Endothelial cell of umbilical vein (primary cell): Measurements from ENCODE around the gene GFOD1.

Experiments used
- POLR2A ChIP-seq: IDR thresholded peaks from 2 replicates; pipeline ENCODE4 v1.6.1; 2012; ENCODE audit warnings: low read depth, mild to moderate bottlenecking, control low read depth, low read length
- TF ChIP-seq, protein P1 (sequence below), 2 donors: IDR thresholded peaks; 1 replicate in 1 of 2; 2 replicates in 1 of 2; pipeline ENCODE4 v1.5.1; 2011; ENCODE audit warnings: low read length in 2 of 2, mild to moderate bottlenecking in 2 of 2, moderate library complexity in 2 of 2, control low read depth in 1 of 2, inconsistent platforms in 1 of 2, low read depth in 1 of 2; ENCODE audit not compliant: insufficient read depth in 1 of 2; ENCODE audit errors: extremely low read depth in 1 of 2

DNA sequence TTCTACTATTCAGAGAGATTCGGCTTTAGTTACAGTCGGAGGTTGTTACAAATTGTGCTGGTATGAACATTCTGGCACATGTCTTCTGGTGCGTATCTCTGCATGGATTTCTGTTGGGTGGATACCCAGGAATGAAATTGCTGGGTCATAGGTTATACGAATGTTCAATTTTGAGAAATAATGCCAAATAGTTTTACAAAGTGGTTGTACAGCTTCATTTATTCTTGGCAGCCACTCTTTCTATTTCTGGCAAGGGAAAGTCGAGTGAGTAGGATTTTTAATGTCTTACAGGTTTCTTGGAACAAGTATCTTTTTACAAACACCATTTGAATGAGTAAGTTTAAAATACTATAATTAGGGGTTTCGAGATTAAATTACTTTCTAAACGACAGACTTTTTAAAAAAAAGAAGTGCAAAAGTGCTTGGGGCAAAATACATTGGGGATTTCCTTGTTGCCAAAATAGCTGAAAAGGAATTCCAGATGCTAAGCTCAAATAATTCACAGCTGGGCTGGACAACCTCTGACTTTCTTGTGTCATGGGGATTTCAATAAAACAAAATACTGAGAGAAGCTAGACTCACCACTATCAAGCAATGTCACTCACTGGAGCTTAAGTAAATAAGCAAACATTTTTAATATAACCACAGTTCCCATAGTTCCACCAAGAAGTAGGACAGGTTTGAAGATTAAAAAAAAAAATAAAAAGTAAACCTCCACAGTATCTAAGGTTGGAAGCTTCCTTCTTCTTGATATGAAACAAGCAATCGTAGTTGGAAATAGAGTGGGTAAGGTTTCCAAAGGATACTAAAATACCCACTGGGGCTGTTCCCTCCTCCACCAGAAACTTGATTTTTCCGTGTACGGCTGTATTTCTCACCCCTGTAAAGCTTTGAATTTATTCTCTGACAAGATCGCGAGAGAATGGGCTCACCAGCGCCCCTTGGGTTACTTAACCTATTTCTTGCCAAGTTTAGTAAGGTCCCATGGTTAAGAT is 21.6 kb upstream of the GFOD1 start:
- no peak for TF ChIP-seq POLR2A
- TF ChIP-seq, protein P1, sequence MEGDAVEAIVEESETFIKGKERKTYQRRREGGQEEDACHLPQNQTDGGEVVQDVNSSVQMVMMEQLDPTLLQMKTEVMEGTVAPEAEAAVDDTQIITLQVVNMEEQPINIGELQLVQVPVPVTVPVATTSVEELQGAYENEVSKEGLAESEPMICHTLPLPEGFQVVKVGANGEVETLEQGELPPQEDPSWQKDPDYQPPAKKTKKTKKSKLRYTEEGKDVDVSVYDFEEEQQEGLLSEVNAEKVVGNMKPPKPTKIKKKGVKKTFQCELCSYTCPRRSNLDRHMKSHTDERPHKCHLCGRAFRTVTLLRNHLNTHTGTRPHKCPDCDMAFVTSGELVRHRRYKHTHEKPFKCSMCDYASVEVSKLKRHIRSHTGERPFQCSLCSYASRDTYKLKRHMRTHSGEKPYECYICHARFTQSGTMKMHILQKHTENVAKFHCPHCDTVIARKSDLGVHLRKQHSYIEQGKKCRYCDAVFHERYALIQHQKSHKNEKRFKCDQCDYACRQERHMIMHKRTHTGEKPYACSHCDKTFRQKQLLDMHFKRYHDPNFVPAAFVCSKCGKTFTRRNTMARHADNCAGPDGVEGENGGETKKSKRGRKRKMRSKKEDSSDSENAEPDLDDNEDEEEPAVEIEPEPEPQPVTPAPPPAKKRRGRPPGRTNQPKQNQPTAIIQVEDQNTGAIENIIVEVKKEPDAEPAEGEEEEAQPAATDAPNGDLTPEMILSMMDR (IDR thresholded peaks at IDR 0.05; ENCODE audit: extremely low read depth in 1 of 2, insufficient read depth in 1 of 2, low read depth in 1 of 2, low read length in 2 of 2), result no peak
